HCT116 (cell line): Measurements from ENCODE around the gene MMADHC. TPM values are rescaled to one million over a fixed set of nuclear protein-coding genes. Genes with fewer than 3 reads are reported as not detected.
A peak's percentile ranks its signal among the peaks of the same experiment; 100 is the strongest.

Source experiments
- ATAC-seq: fragments of 200-7000 bp; cut with Tn5 transposase; 2 replicates; pipeline ENCODE4 v1.9.1; 2020; ENCODE audit warnings: mild to moderate bottlenecking, moderate library complexity
- BruUV-seq: library from RNA; stranded (reverse); fragments of 400-500 nt; replicated peaks from 2 replicates; lab custom pipeline; 2021; lab: Mats Ljungman, UMichigan
- CTCF ChIA-PET: fragments of 300-600 bp; sonication (Branson Sonifier 250); formaldehyde crosslinking; loops from one replicate; lab custom pipeline; 2021; ENCODE audit warnings: antibody characterized with exemption; lab: Charles Lee
- POLR2A ChIA-PET: fragments of 300-600, 350-600 bp; sonication (Branson Sonifier 250); formaldehyde crosslinking; loops from one replicate; lab custom pipeline; 2021; ENCODE audit warnings: antibody characterized with exemption; lab: Charles Lee
- RAD21 ChIA-PET, 2 experiments: fragments of 300-600 bp; sonication (Branson Sonifier 250); formaldehyde crosslinking; loops; one replicate each; lab custom pipeline; 2023; ENCODE audit warnings: low total read pairs in 2 of 2; ENCODE audit not compliant: uncharacterized antibody in 2 of 2, unreplicated experiment in 2 of 2, low non-redundant PET in 1 of 2; lab: Charles Lee
- DNase-seq: peaks from one replicate; pipeline ENCODE4 v3.0.0-alpha.2; 2010; ENCODE audit warnings: low read depth, low spot score
- H2AFZ ChIP-seq: fragments of 200-600 bp; shearing (Covaris generic), sonication (generic); 2 replicates; pipeline ENCODE4 v1.6.1; 2017; ENCODE audit warnings: low read depth, mixed run types, mixed read lengths, antibody characterized with exemption, low read length; ENCODE audit not compliant: poor library complexity, severe bottlenecking
- H3K27ac ChIP-seq: 2 replicates; pipeline ENCODE4 v1.5.1; 2012; ENCODE audit warnings: low read depth, low read length
- H3K27me3 ChIP-seq: fragments of 200-600 bp; sonication (generic); 2 replicates; pipeline ENCODE4 v1.6.1; 2016; ENCODE audit warnings: mixed run types, low read length, mixed read lengths; ENCODE audit not compliant: insufficient read depth
- H3K36me3 ChIP-seq, 2 experiments: fragments of 200-500 bp in 1 of 2; fragments of 200-600 bp in 1 of 2; sonication (Bioruptor generic) in 1 of 2; sonication (generic) in 1 of 2; 2 replicates each; pipeline versions ENCODE4 v1.5.1 to v1.6.1; 2014 to 2016; ENCODE audit warnings: low read length in 2 of 2, inconsistent platforms in 1 of 2, mixed read lengths in 1 of 2, mixed run types in 1 of 2; ENCODE audit not compliant: insufficient read depth in 2 of 2, control insufficient read depth in 1 of 2
- H3K4me1 ChIP-seq, 2 experiments: fragments of 200-600 bp in 1 of 2; sonication (generic) in 1 of 2; 2 replicates each; pipeline versions ENCODE4 v1.5.1 to v1.6.1; 2012 to 2017; ENCODE audit warnings: low read length in 2 of 2, inconsistent platforms in 1 of 2, mild to moderate bottlenecking in 1 of 2, mixed read lengths in 1 of 2, mixed run types in 1 of 2, moderate library complexity in 1 of 2; ENCODE audit not compliant: insufficient read depth in 2 of 2, control insufficient read depth in 1 of 2
- H3K4me2 ChIP-seq: fragments of 200-600 bp; sonication (generic); 2 replicates; pipeline ENCODE4 v1.6.1; 2017; ENCODE audit warnings: mixed run types, low read length, mixed read lengths
- H3K4me3 ChIP-seq, 2 experiments: fragments of 200-600 bp in 1 of 2; sonication (generic) in 1 of 2; replicated peaks in 1 of 2; 2 replicates each; pipeline ENCODE4 v1.5.1; 2011 to 2016; ENCODE audit warnings: low read length in 2 of 2, control low read depth in 1 of 2, low read depth in 1 of 2, mild to moderate bottlenecking in 1 of 2, mixed read lengths in 1 of 2, mixed run types in 1 of 2
- H3K79me2 ChIP-seq: fragments of 200-600 bp; sonication (generic); 2 replicates; pipeline ENCODE4 v1.6.1; 2017; ENCODE audit warnings: mild to moderate bottlenecking, mixed run types, low read length, moderate library complexity, mixed read lengths; ENCODE audit not compliant: insufficient read depth
- H3K9ac ChIP-seq: fragments of 200-600 bp; sonication (generic); 2 replicates; pipeline ENCODE4 v1.6.1; 2016; ENCODE audit warnings: low read length, mixed read lengths
- H3K9me2 ChIP-seq: fragments of 200-600 bp; sonication (generic), shearing (Covaris generic); 2 replicates; pipeline ENCODE4 v1.6.1; 2017; ENCODE audit warnings: mixed run types, mild to moderate bottlenecking, moderate library complexity; ENCODE audit not compliant: insufficient read depth
- H3K9me3 ChIP-seq, 2 experiments: fragments of 200-500 bp in 1 of 2; fragments of 200-600 bp in 1 of 2; sonication (Bioruptor generic) in 1 of 2; sonication (generic) in 1 of 2; 2 replicates each; pipeline ENCODE4 v1.6.1; 2014 to 2017; ENCODE audit warnings: low read length in 2 of 2, mixed read lengths in 2 of 2, inconsistent platforms in 1 of 2, low read depth in 1 of 2, mild to moderate bottlenecking in 1 of 2, mixed run types in 1 of 2, moderate library complexity in 1 of 2; ENCODE audit not compliant: control insufficient read depth in 1 of 2, insufficient read depth in 1 of 2
- H4K20me1 ChIP-seq: fragments of 200-600 bp; sonication (generic), shearing (Covaris generic); 2 replicates; pipeline ENCODE4 v1.6.1; 2017; ENCODE audit warnings: mixed run types, mild to moderate bottlenecking, moderate library complexity; ENCODE audit not compliant: insufficient read depth
- ATF3 ChIP-seq: IDR thresholded peaks from 2 replicates; pipeline ENCODE4 v1.6.1; 2012
- CBX3 ChIP-seq: IDR thresholded peaks from 2 replicates; pipeline ENCODE4 v1.6.1; 2012; ENCODE audit warnings: low read depth
- CEBPB ChIP-seq: IDR thresholded peaks from 2 replicates; pipeline ENCODE4 v1.6.1; 2012; ENCODE audit warnings: low read depth
- EGR1 ChIP-seq: IDR thresholded peaks from 2 replicates; pipeline ENCODE4 v1.6.1; 2012; ENCODE audit warnings: low read depth
- ELF1 ChIP-seq: IDR thresholded peaks from 2 replicates; pipeline ENCODE4 v1.6.1; 2012; ENCODE audit warnings: low read depth, borderline replicate concordance
- EZH2 ChIP-seq: fragments of 200-600 bp; sonication (generic); IDR thresholded peaks from 2 replicates; pipeline ENCODE4 v1.6.1; 2017; ENCODE audit warnings: antibody characterized with exemption, mixed run types
- JUND ChIP-seq: IDR thresholded peaks from 2 replicates; pipeline ENCODE4 v1.6.1; 2012
- MAX ChIP-seq: IDR thresholded peaks from 2 replicates; pipeline ENCODE4 v1.6.1; 2012
- POLR2A ChIP-seq: IDR thresholded peaks from 2 replicates; pipeline ENCODE4 v1.7.0; 2011; ENCODE audit warnings: borderline replicate concordance; ENCODE audit not compliant: insufficient read depth, insufficient read length; ENCODE audit errors: extremely low read depth
- RAD21 ChIP-seq: IDR thresholded peaks from 2 replicates; pipeline ENCODE4 v1.6.1; 2012; ENCODE audit warnings: low read depth, mild to moderate bottlenecking
- SP1 ChIP-seq: IDR thresholded peaks from 2 replicates; pipeline ENCODE4 v1.6.1; 2012; ENCODE audit warnings: low read depth
- ZNF274 ChIP-seq: fragments of 200-500 bp; sonication (Bioruptor generic); IDR thresholded peaks from 2 replicates; pipeline ENCODE4 v1.6.1; 2014; ENCODE audit warnings: mild to moderate bottlenecking, low read depth, low read length, inconsistent platforms
- intact Hi-C: fragments of 100-400 bp; cut with micrococcal nuclease; formaldehyde crosslinking; loops from 2 replicates; pipeline ENCODE4 v1.10.0; 2022
- total RNA-seq: library from RNA; stranded (reverse); gene quantifications from one replicate; pipeline ENCODE4 v1.2.1, GENCODE V29; 2021; ENCODE audit not compliant: unreplicated experiment

Gene MMADHC
- total RNA-seq, 1 experiment from 2014 or later: 135 TPM

- H3K79me2 ChIP-seq: no peaks in the 10 kb centered on the region
- ChIA-PET POLR2A (no interaction called here), CTCF (interaction anchor here (1.7 to 1.8 kb wide), 2 partner anchors 1457 to 1645 kb away, joined by 10 to 13 read pairs; no protein-coding TSS in a partner anchor), RAD21 (interaction anchor here in 1 of 2 experiments (0.7 kb wide), 1 partner anchor 886 kb away, joined by 4 read pairs; no protein-coding TSS in a partner anchor)
- H3K36me3 ChIP-seq: no peaks in the 10 kb centered on the region
- peaks cover 0 to 10% of the 10 kb centered on the region in 2 experiments; a peak in 2 of 4 replicates for H3K4me1 ChIP-seq
- ATAC-seq (no peak), DNase-seq (no peak)
- BruUV-seq: no TSS peak
- H3K4me2 ChIP-seq: no peak overlapping the region
- no peaks in the 10 kb centered on the region for H4K20me1 ChIP-seq
- intact Hi-C loops: loop anchor here (10.0 kb wide), 1 partner anchor 1820 kb away; no protein-coding TSS in a partner anchor
- H3K9ac ChIP-seq: no peak overlapping the region
- H3K9me3 ChIP-seq: no peaks in the 10 kb centered on the region
- H3K27ac ChIP-seq: no peak overlapping the region
- TF ChIP-seq JUND (no peak), SP1 (no peak), POLR2A (no peak), ELF1 (no peak), ATF3 (no peak), ZNF274 (no peak), CBX3 (no peak), EZH2 (no peak), RAD21 (no peak), MAX (no peak), CEBPB (no peak)
- no peaks in the 10 kb centered on the region for H3K9me2 ChIP-seq
- no peak overlapping the region for H3K4me3 ChIP-seq
- H2AFZ ChIP-seq: no peak overlapping the region
- no peaks in the 10 kb centered on the region for H3K27me3 ChIP-seq
Observed at GRCh38 chr2:149594411-149594810, 6.8 kb upstream of the MMADHC start.

- Histone ChIP-seq H3K27ac (peak overlapping the region; percentile 91), H3K4me2 (peak overlapping the region; percentile 81), H3K27me3 (no peaks in the 10 kb centered on the region), H3K36me3 (peaks cover 8 to 9% of the 10 kb centered on the region in 2 experiments), H3K4me3 (peak overlapping the region; percentile 90 to 93), H4K20me1 (no peaks in the 10 kb centered on the region), H3K9me2 (no peaks in the 10 kb centered on the region), H3K4me1 (peaks cover 0 to 15% of the 10 kb centered on the region in 2 experiments; a peak in 2 of 4 replicates), H3K9me3 (no peaks in the 10 kb centered on the region), H2AFZ (peak overlapping the region; percentile 89), H3K79me2 (peaks cover 44% of the 10 kb centered on the region), H3K9ac (peak overlapping the region; percentile 94)
- ATAC-seq (peak; percentile 39), DNase-seq (no peak)
- RAD21 ChIA-PET: no interaction called here
- POLR2A ChIA-PET: interaction anchor here (1.2 kb wide), 1 partner anchor 20 kb away, joined by 3 read pairs; no protein-coding TSS in a partner anchor
- TF ChIP-seq EGR1 (no peak), SP1 (peak; percentile 20; the same call in 1 of the 2 replicates)
- CTCF ChIA-PET: no interaction called here
- BruUV-seq: TSS peak; percentile 88
- intact Hi-C loops: no loop called here
Observed at GRCh38 chr2:149587950-149588487, 444 bp upstream of the MMADHC start.
